ENCODE data around the gene DZIP3. TPM values are rescaled to one million over a fixed set of nuclear protein-coding genes. Genes with fewer than 3 reads are reported as not detected.

Gene DZIP3
- total RNA-seq, 1 donor from 2014 or later, result 27.2 TPM

- H3K27ac Mint-ChIP-seq, result no peak overlapping the region
- H3K27me3 Mint-ChIP-seq (ENCODE audit: low read depth), result no peaks in the 10 kb centered on the region
- no peak for DNase-seq (ENCODE audit: low spot score in 2 of 2, unreplicated experiment in 2 of 2)
- H3K4me1 Mint-ChIP-seq, result peaks cover 23% of the 10 kb centered on the region
- H3K4me3 Mint-ChIP-seq, result no peak overlapping the region
- H3K9me3 Mint-ChIP-seq, result peaks cover 12% of the 10 kb centered on the region
- H3K36me3 Mint-ChIP-seq, result peaks cover 9% of the 10 kb centered on the region
- TF ChIP-seq CTCF (IDR thresholded peaks at IDR 0.05; ENCODE audit: unreplicated experiment), result no peak
Measured at GRCh38 chr3:108599677-108600409, 10.3 kb downstream of the DZIP3 start.

GRCh38 chr3:108602249-108602934 is 12.9 kb downstream of the DZIP3 start:
- Mint-ChIP-seq H3K4me1 (peaks cover 23% of the 10 kb centered on the region), H3K27ac (peak overlapping the region; percentile 90), H3K4me3 (no peak overlapping the region), H3K27me3 (ENCODE audit: low read depth) (no peaks in the 10 kb centered on the region), H3K36me3 (peaks cover 11% of the 10 kb centered on the region), H3K9me3 (peaks cover 17% of the 10 kb centered on the region)
- TF ChIP-seq CTCF (IDR thresholded peaks at IDR 0.05; ENCODE audit: unreplicated experiment), result no peak
- DNase-seq (ENCODE audit: low spot score in 2 of 2, unreplicated experiment in 2 of 2), result no peak

GRCh38 chr3:108602935-108603294 is 13.4 kb downstream of the DZIP3 start:
- TF ChIP-seq CTCF (IDR thresholded peaks at IDR 0.05; ENCODE audit: unreplicated experiment), result no peak
- H3K4me3 Mint-ChIP-seq, result no peak overlapping the region
- peak overlapping the region; percentile 90 for H3K27ac Mint-ChIP-seq
- peaks cover 23% of the 10 kb centered on the region for H3K4me1 Mint-ChIP-seq
- no peak for DNase-seq (ENCODE audit: low spot score in 2 of 2, unreplicated experiment in 2 of 2)
- peaks cover 17% of the 10 kb centered on the region for H3K9me3 Mint-ChIP-seq
- peaks cover 14% of the 10 kb centered on the region for H3K36me3 Mint-ChIP-seq
- no peaks in the 10 kb centered on the region for H3K27me3 Mint-ChIP-seq (ENCODE audit: low read depth)

GRCh38 chr3:108603691-108604090 is 14.2 kb downstream of the DZIP3 start:
- TF ChIP-seq CTCF (IDR thresholded peaks at IDR 0.05; ENCODE audit: unreplicated experiment), result no peak
- no peak overlapping the region for H3K4me3 Mint-ChIP-seq
- peak overlapping the region; percentile 67 for H3K27ac Mint-ChIP-seq

GRCh38 chr3:108605028-108605427 is 15.5 kb downstream of the DZIP3 start:
- Mint-ChIP-seq H3K9me3 (peaks cover 17% of the 10 kb centered on the region), H3K4me3 (no peak overlapping the region), H3K27me3 (ENCODE audit: low read depth) (no peaks in the 10 kb centered on the region), H3K4me1 (peaks cover 23% of the 10 kb centered on the region), H3K36me3 (peaks cover 21% of the 10 kb centered on the region), H3K27ac (no peak overlapping the region)
- DNase-seq (ENCODE audit: low spot score in 2 of 2, unreplicated experiment in 2 of 2), result no peak
- TF ChIP-seq CTCF (IDR thresholded peaks at IDR 0.05; ENCODE audit: unreplicated experiment), result no peak

More at GRCh38 chr3:108603691-108604090, 14.2 kb downstream of the DZIP3 start:
- H3K9me3 Mint-ChIP-seq, result peaks cover 17% of the 10 kb centered on the region
- peaks cover 23% of the 10 kb centered on the region for H3K4me1 Mint-ChIP-seq
- H3K27me3 Mint-ChIP-seq (ENCODE audit: low read depth), result no peaks in the 10 kb centered on the region
- peaks cover 15% of the 10 kb centered on the region for H3K36me3 Mint-ChIP-seq
- no peak for DNase-seq (ENCODE audit: low spot score in 2 of 2, unreplicated experiment in 2 of 2)

Measured in mesothelial cell of epicardium (in vitro differentiated cells).